ENCODE data around the gene CCDC177.

DNA sequence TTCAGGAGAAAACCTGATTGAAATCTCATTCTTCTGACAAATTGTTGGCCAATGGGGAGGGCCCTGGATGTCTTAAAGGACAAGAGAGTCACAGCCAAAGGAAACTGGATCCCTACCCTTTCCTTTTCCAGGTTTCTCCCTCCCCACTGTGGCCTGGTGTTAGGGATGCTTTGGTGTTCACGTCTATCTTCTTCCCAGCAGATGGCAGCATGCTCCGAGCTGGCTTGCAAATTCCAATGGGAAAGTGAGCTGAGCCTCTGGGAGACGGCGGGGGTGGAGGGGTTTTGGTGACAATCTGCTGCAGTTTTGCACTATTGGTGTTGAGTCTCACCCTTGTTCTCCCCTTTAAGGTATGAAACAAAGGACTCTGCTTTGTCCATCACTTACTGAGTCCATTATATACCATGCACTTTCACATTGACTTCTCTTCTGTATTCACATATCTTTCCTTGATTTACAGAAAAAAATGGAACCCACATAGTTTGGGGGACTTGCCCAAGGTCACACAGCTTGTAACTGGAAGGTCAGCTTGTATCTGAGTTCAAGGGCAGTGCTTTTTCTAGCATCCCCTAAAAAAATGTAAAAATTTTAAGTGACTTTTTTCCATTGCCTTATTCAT is 39.3 kb downstream of the CCDC177 start:
- TF ChIP-seq, protein P1, sequence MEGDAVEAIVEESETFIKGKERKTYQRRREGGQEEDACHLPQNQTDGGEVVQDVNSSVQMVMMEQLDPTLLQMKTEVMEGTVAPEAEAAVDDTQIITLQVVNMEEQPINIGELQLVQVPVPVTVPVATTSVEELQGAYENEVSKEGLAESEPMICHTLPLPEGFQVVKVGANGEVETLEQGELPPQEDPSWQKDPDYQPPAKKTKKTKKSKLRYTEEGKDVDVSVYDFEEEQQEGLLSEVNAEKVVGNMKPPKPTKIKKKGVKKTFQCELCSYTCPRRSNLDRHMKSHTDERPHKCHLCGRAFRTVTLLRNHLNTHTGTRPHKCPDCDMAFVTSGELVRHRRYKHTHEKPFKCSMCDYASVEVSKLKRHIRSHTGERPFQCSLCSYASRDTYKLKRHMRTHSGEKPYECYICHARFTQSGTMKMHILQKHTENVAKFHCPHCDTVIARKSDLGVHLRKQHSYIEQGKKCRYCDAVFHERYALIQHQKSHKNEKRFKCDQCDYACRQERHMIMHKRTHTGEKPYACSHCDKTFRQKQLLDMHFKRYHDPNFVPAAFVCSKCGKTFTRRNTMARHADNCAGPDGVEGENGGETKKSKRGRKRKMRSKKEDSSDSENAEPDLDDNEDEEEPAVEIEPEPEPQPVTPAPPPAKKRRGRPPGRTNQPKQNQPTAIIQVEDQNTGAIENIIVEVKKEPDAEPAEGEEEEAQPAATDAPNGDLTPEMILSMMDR (IDR thresholded peaks at IDR 0.05; ENCODE audit: poor library complexity, severe bottlenecking) = peak; percentile 95
- TF ChIP-seq EZH2 (IDR thresholded peaks at IDR 0.05; ENCODE audit: borderline replicate concordance, insufficient read depth, low read length, poor library complexity, severe bottlenecking) (no peak), POLR2AphosphoS5 (IDR thresholded peaks at IDR 0.05) (no peak), SMC3 (conservative IDR thresholded peaks at IDR 0.05; ENCODE audit: poor library complexity) (peak; percentile 96), TAF1 (IDR thresholded peaks at IDR 0.05; ENCODE audit: low read depth) (no peak), EP300 (conservative IDR thresholded peaks at IDR 0.05; ENCODE audit: poor library complexity, severe bottlenecking) (no peak), RAD21 (conservative IDR thresholded peaks at IDR 0.05) (peak; percentile 94), MXI1 (conservative IDR thresholded peaks at IDR 0.05; ENCODE audit: poor library complexity, severe bottlenecking) (peak; percentile 34)
